VCaP (cell line): Measurements from ENCODE around the gene UBE3C.

Source experiments
- H3K27ac ChIP-seq: fragments of 450-650 bp; 2 replicates; pipeline ENCODE4 v1.5.1; 2017
- TF ChIP-seq, protein P1 (sequence below): fragments of 450-650 bp; conservative IDR thresholded peaks from 2 replicates; pipeline ENCODE4 v1.5.1; 2017; ENCODE audit warnings: mild to moderate bottlenecking, moderate library complexity

Gene UBE3C

DNA sequence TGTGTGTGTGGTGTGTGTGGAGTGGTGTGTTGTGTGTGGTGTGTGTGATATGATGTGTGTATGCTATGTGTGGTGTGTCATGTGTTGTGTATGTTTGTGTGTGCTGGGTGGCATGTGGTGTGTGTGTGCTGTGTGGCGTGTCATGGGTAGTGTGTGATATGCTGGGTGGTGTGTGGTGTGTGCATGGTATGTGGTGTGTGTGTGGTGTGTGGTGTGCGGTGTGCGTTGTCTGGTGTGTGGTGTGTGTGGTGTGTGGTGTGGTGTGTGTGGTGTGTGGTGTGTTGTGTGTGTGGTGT, 160.5 kb downstream of the UBE3C start:
- TF ChIP-seq, protein P1, sequence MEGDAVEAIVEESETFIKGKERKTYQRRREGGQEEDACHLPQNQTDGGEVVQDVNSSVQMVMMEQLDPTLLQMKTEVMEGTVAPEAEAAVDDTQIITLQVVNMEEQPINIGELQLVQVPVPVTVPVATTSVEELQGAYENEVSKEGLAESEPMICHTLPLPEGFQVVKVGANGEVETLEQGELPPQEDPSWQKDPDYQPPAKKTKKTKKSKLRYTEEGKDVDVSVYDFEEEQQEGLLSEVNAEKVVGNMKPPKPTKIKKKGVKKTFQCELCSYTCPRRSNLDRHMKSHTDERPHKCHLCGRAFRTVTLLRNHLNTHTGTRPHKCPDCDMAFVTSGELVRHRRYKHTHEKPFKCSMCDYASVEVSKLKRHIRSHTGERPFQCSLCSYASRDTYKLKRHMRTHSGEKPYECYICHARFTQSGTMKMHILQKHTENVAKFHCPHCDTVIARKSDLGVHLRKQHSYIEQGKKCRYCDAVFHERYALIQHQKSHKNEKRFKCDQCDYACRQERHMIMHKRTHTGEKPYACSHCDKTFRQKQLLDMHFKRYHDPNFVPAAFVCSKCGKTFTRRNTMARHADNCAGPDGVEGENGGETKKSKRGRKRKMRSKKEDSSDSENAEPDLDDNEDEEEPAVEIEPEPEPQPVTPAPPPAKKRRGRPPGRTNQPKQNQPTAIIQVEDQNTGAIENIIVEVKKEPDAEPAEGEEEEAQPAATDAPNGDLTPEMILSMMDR = no peak
- no peak overlapping the region for H3K27ac ChIP-seq

DNA sequence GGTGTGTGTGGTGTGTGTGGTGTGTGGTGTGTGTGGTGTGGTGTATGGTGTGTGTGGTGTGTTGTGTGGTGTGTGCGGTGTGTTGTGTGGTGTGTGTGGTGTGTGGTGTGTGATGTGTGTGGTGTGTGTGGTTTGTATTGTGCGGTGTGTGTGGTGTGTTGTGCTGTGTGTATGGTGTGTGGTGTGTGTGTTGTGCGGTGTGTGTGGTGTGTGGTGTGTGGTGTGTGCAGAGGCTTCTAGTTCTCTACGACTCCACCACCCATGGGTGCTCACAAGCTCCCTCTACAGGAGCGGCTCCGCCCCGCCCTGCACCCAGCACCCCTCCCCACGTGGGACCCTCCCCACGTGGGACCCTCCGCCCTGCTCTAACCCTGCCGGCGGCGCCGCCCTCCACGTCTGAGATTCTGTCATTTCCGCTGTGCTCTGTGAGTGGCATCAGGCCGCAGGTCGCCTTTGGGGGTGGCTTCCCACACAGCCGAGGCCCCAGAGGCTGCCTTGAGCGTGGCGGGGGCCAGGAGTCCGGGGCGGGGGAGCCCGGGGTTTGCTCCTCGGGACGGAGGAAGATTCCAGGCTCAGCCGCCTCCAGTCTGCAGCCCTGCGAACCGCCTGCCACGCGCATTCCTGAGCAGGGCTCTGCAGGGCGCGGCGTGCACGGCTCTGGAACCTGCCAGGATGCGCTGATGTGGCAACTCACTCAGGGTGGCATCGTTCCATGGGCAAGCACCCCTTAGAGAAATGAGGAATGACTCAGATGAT, 161.1 kb downstream of the UBE3C start:
- TF ChIP-seq, protein P1 = no peak
- no peak overlapping the region for H3K27ac ChIP-seq

GRCh38 chr7:157300369-157300825, 161.7 kb downstream of the UBE3C start:
- TF ChIP-seq, protein P1 = no peak

DNA sequence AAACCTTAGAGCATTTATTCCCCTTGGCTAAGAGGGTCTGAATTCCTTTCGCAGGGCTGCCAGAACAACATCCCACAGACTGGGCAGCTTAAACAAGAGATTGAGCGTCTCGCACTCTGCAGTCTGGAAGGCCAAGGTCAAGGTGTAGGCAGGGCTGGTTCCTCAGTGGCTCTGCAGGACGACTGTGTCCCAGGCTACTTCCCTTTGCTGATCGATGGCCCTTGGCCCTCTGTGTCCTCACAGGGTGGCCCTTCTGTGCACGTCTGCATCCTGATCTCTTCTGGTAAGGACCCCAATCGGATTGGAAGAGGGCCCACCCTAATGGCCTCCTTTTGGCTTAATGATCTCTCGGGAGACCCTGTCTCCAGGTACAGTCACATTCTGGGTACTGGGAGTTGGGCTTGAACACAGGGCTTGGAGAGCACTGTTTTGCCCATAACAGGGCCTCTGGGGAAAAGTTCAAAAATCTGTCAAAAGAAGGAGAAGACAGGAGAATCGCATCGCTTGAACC, 162.9 kb downstream of the UBE3C start:
- H3K27ac ChIP-seq = no peak overlapping the region
- TF ChIP-seq, protein P1 = no peak

More at GRCh38 chr7:157300369-157300825, 161.7 kb downstream of the UBE3C start:
- no peak overlapping the region for H3K27ac ChIP-seq

DNA sequence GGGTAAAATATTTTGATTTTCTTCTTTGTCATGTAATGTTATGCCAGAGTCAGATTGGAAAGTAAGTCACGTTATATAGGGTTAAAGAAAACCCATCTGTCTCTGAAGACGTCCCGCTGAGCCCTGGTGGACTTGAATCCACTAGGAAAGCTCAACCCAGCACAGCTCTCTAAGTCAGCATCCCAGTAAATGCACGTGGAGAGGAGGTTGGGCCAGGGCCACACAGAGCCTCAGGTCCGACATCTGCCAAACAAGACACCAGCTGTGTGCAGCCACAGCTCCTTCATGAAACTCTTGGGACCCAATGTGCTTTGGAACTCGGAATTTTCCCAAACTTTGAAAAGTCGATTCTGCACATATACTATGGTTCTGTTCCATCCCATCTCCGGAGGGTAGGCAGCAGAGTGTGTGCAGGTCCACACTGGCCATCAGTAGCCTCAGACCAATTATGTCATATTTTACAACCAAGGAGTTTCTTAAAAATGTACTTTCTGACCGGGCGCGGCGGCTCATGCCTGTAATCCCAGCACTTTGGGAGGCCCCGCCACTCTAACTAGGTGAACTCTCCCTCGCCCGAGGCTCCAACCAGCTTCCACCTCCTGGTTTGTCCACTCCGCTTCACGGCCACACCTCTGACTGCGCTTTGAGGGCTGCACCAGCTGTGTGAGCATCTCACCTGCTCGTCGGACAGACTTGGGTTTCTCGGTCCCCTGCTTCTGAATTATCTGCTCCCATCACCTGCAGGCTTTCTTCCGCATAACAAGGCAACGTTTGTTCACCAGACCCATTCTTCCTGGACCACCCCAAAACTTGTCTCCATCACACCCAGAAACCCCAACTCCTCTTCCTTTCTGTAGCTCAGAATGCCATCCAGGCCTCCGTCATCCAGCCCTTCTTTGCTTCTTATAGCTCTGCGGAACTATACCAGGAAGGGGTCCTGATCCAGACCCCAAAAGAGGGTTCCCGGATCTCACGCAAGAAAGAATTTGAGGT, 168.4 kb downstream of the UBE3C start:
- TF ChIP-seq, protein P1 = no peak
- no peak overlapping the region for H3K27ac ChIP-seq

DNA sequence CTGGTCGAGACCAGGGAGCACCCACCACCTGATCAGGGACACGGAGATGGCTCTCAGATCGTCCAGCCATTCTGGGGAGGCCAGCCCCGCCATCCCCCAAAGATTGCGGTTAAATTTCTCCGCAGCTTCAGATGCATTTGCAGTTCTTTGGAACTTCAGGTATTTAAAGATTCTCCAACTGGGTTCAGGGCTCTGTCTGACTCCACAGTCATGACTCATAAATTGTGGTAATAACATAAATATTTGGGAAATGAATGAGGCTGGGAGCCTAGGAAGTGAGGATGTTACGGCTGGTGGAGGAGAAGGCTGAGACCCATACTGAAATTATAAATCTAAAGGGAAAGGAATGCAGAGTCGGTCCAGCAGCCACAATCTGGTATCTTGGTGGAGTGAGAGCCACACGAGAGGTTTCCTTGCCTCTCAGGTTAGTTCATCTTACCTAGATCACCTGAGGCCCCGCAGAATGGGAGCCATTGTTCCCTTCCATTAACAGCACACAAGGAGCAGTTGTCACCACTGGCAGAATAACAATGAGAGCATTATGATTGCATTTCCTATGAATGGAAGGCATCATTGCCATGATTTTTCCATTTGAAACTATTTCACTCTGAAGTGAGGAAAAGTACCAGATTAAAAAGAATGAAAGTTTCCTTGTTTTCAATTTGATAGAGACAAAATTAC, 171.4 kb downstream of the UBE3C start:
- TF ChIP-seq, protein P1 = no peak
- H3K27ac ChIP-seq = no peak overlapping the region
